T-helper 9 cell (primary cell): Measurements from ENCODE around the gene MTMR3.

ENCODE experiments used
- DNase-seq: peaks from one replicate; pipeline ENCODE4 v3.0.0-alpha.2; 2020

MTMR3 gene

DNA sequence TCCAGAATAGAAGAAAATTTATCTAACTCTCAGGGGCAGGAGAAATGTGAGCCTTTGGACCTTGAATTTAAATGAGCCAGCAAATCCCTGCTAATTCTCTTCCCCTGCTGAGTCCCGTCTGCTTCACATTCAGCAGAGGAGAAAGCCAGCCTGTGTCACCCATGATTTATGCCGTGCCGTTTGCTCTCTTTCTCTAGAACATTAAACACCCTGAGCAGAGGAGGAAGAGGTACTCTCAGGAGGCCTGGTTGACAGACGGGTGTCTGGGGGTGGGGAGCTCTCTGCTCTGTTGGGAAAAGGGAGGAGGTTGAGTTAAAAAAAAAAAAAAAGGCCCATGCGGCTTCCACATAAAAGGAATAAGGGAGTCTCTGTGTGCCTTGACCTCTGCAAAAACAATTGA lies 11.3 kb upstream of the MTMR3 start:
- no peak for DNase-seq

DNA sequence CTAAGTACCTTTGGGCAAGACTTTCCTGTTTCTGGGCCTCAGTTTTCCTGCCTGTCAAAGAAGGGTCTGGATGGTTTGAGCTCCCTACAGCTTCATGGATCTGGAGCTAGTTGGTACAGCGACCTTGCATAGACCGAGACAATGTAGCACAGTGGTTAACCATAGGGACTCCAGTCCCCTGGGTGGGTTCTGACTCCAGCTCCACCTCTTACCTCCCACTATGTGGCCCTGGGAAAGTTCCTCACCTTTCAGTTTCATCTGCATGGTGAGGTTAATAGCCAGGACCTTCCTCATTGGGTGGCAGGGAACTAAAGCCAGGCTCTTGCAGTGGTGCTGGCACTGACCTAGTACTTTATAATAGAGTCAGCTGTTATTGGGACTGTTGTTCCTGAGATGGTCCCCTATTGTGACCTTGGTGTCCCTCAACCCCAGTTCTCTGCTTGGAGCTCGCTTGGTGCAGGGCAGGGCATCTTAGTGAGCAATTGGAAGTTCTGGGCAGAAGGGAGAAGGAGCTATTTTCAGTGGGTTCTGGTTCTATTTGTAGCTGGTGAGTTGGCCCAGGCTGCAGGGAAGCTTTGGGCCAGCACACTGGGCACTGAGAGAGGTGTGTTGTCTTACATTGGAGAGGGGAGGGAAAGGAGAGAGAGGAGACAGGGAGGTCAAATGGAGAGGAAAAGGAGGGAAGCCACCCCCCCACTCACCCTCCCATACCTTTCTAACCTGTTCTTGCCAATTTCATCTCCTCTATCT lies 10.7 kb upstream of the MTMR3 start:
- DNase-seq = no peak

DNA sequence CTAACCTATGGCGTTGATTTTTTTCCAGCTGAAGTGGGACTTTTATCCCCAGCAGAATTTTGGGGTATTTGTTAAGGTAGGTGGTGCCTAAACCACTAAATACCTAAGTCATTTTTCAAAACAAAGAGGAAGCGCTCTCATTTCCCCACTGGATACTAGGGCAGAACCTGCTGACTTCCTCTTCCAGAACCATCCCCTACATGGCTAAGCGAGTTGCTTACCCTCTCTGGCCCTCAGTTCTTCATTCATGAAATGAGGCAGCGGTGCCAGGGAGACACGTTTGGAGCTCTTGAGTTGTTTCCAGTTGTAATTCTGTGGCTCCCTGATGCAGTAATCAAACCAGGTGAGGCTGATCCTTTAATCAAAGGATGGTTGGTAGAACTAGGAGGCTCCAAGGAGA lies 10.0 kb upstream of the MTMR3 start:
- DNase-seq = no peak

DNA sequence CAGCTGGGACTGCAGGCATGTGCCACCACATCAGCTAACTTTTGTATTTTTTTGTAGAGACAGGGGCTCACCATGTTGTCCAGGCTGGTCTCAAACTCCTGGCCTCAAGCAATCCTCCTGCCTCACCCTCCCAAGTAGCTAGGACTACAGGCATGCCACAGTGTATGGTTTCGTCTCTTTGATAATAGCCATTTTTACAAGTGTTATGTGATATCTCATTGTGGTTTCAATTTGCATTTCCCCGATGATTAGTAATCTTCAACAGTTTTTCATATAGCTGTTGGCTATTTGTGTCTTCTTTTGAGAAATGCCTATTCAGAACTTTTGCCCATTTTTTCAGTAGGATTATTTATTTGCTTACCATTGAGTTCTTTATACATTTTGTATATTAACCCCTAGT lies 9.0 kb upstream of the MTMR3 start:
- DNase-seq = no peak

DNA sequence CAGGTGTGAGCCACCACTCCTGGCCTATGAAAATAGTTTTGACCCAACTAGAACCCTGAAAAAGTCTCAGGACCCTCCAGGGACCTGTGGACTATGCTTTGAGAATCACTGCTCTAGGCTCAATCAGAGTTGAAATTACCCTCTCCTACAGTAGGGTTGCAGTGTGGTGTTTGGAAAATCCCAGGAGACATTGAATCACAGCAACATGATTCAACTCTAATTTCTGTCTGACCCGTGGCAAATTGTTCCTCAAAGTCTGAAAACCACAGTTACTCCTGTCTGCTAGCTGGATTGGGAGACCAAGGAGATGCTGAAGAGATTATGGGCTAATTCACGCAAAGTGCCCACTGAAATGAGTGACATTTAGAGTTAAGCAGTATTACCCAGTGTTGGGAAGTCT lies 5.4 kb upstream of the MTMR3 start:
- no peak for DNase-seq

DNA sequence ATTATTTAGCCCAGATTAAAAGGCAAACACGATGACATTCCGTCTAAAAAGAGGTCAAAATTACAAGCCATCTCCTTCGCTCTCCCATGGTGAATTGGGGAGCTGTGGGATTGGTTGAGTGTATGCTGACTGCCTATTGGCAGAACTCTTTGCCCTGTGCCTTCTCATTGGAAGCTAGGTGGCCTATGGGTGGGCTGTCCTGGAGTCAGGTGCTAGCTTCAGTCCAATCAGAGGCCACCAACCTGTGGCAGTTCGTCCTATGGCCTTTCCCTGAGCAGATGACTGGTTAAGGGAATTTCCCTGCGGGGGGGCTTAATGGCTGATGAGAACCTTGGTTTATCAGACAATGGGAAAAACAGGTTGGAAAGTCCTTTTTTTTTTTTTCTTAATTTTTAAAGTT lies 3.2 kb upstream of the MTMR3 start:
- DNase-seq = no peak

DNA sequence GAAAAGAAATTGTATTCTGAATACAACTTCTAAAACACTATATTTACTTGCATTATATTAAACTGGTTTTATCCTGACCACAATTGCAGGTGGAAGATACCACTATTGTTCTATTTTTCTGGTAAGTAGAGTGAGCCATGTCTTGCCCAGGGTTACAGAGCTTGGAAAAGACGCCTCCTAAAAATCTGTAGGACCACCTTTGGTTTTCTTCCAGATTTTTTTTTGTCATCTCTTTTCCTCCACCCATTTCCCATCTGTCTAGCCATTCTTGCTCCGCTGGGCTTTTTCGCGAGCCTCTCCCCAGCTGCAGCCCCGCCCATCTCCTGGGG lies 294 bp upstream of the MTMR3 start:
- no peak for DNase-seq

DNA sequence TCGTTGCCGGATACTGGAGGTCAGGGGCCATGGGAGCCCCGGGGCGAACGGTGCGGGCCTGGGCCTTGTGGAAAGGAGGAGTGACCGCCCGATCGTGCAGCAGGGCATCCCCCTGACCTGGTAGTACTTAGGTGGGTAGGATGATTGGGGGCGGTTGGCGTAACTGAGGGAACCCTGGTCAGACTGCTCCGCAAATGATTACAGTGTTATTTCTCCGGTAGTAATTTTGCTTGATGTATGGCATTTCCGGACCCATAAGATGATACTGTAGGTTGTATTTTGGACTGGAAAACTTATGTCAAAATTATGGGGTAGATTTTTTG lies 762 bp downstream of the MTMR3 start:
- no peak for DNase-seq

DNA sequence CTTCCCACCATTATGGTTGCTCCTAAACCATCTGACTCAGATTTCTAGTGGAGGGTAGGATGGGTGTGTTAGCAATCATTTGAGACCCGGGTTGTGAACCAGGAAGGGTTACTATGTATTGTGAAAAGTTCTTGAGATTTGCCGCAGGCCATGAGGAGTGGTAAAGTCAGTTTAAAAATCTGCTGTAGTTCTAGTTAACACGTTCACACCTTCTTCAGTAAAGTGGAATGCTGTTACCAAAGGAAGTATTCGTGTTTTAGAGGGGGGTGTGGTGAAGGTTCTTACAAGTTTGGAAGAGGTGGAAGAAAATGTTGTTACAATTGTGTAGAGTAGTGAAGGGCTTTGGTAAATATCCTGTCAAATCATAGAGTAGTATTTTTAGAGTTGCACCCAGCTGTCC lies 2.6 kb downstream of the MTMR3 start:
- DNase-seq = no peak

DNA sequence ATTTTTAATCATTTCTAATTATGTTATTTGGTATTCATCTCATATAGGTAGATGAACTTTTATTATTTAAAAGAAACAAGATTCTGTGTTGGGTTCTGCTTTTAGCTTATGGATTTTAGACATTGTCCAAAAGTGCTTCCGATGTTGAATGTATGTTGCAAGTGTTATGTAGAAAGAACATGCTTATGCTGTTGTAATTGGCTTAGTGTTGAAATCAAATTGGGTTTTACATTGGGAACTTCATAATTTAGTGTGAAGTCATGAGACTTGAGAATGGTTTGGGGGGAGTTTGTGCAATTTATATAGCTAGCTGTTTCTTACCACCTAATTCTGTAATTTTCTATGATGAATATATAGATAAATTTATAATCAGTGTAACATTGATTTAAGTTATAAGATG lies 3.6 kb downstream of the MTMR3 start:
- DNase-seq = no peak

DNA sequence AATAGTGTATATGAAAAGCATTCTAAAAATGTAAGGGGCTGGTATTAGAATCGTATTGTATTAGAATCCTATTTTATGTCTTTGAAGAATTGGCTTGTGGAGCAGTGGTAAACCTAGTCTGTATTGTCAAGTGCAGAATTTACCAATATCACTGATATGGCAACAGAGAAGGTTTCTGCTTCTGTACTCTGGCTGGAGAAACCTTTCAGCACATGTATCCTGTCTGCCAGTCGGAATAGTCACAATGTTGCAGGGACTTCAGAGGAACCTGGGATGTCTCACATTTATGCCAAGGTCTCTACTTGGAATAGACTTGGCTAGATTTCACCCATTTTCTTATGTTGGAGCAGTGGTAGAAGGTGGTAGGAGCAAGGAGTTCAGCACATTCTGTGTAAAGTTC lies 4.4 kb downstream of the MTMR3 start:
- no peak for DNase-seq

DNA sequence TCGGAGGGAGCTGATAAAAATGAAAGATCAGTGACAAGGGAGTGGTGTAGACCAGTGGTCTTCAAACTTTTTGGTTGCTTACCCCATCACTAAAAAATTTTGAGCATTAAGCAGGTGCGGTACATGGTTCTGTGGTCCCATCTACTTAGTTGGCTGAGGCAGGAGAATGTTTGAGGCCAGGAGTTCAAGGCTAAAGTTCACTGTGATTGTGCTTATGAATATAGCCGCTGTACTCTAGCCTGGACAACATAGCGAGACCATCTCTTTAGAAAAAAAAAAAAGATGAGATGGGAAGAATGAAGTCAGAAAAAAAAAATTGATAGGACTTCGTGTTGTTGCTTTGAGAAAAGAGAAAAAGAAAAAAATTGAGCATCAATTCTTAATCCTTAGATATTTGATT lies 7.8 kb downstream of the MTMR3 start:
- DNase-seq = no peak

DNA sequence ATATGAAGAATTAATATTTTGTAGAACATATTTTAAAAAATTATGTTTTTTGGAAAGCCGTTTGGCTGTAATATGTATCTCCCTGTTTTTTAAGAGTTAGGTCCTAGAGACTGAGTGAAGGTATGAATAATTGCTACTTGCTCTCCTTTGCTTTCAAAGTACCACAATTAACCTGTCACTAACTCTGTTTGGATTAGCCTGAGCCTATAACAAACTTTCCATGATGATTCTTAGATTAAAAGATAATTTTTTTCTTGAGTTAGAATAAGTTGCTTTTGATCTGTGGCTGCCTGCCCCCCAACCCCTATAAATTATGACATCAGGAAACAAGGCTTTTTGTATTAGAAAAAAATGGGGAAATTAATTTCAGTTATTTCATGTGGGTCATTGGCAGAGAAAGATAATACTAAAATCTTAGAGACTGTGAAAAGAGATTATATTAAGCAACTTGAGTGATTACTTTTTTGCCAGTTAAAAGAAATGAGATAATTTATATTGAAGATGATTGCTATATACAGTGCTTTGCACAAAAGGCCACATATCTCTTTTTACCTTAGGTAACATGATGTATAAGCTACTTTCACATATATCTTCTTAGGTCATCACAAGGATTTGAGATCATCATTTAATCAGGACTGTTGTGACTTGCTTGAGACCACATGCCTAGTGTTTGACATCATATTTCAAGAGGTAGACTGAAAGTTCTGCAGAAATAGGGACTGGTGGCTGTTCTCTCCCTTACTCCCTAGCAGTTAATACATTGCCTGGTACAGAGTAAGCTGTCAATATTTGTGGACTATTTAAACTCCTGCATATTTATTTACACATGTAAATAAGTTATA lies 9.6 kb downstream of the MTMR3 start:
- no peak for DNase-seq

DNA sequence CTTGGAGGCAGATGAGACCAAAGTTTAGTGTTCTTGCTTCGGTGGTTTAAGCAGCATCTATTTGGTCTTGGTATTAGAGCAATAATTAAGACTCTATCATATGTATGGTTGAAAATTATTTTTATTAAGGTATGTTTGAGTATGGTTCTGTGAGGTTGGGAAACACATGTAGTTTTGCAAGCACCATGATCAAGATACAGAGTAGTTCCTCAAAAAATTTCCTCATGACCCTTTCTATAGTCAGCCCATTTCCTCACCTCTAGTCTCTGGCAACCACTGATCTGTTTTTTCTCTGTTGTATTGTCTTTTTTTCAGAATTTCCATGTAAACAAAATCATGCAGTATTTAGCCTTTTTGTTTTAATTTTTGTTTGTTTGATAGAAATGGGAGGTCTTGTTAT lies 18.4 kb downstream of the MTMR3 start:
- no peak for DNase-seq

DNA sequence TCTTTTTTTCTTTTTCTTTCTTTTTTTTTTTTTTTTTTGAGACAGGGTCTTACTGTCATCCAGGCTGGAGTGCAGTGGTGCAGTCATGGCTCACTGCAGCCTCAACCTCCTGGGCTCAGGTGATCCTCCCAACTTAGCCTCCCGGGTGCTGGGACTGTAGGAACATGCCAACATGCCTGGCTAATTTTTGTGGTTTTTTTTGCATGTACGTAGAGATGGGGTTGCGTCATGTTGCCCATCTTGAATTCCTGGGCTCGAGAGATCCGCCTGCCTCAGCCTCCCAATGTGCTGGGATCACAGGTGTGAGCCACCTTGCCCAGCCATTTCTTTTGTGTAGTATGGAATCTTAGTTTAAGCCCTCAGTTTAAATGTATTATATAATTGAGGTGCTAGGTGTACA lies 20.4 kb downstream of the MTMR3 start:
- DNase-seq = no peak

DNA sequence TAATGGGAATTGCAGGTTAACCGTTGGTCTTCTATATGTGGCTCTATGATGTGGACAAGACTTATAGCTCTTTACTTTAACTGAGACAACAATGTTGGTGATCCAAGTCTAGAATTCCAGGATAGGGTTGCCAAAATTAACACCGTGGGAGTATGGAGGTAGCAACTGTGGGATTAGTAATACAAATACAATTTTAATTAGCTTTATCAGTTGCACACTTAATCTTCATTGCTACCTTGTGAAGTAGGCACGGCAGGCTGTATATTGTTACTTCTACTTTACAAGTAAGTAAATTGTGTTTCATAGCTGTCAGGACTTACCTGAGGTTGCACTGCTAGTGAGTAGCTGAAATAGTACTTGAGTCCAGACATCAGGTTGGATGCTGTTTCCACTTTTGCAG lies 21.0 kb downstream of the MTMR3 start:
- no peak for DNase-seq

DNA sequence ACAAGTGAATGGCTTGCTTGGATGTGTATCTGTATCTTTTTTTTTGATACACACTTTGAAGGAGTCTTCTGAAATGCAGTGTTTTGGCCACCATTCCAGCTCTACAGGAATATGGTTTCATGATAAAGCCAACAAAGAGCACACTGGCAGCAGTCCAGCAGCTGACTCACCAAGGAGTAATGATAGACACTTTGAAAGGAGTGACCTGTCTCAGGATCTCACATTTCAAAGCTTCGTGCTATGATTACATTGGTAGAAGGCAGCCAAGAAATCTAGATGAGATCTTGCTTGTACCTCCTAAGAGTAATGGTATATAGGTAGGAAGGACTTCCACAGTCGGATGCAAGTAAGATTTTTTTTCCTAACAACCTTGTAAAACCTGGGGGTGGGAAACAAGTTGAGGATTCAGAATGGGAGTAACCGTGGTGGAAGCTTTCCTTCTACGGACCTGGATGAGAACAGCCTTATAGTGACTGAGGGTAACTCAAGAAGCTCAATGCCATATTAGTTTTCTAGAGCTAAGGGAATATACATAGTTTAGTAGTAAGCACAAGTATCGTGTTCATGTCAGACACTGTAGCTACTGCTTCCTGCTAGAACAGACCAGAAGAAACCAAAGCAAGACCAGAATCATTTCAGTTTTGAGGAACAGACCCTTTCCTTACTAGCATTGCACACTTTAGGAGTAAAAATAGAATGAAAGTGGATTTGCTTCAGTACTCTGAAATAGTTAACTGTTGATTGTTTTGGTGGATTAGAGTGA lies 25.0 kb downstream of the MTMR3 start:
- no peak for DNase-seq

DNA sequence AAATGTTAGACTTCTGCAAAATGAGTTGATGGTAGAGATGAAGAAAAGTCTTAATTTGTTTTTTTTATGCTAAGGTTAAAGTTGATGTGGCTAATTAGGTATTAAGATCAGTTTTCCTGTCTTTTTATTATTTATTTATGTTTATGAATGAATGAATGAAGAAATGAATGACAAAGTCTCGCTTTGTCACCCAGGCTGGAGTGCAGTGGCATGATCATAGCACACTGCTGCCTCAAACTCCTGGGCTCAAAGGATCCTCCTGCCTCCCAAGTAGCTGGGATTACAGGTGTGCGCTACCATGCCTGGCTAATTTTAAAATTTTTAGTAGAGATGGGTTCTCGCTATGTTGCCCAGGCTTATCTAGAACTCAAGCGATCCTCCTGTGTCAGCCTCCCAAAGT lies 29.2 kb downstream of the MTMR3 start:
- no peak for DNase-seq

DNA sequence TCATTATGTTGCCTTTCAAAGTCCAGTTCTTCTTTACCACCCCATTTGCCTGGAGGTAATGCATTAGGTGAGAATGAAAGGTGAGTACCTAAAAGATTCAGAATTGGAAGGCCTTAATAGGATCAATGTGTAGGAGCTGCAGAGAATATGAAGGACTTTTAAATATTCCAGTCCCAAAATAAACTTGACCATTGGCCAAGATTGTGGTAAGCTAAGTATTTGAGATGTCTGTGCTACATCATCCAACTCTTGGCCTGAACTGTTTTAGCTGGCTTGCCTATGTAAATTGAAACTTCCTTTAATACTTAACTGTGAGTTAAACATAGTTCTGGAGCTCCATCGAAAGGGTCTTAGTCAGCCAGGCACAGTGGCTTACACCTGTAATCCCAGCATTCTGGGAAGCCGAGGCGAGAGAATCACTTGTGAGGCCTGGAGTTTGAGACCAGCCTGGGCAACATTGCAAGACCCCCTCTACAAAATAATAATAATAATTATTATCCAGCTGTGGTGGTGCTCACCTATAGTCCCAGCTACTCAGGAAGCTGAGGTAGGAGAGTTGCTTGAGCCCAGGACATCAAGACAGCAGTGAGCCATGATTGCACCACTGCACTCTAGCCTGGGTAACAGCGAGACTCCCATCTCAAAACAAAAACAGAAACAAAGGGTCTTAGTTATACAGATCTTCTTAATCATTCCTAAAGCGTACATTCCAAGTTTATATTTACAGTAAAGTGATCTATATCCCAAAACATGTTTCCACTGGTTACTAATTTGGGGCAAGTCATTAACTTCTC lies 29.8 kb downstream of the MTMR3 start:
- DNase-seq = no peak

DNA sequence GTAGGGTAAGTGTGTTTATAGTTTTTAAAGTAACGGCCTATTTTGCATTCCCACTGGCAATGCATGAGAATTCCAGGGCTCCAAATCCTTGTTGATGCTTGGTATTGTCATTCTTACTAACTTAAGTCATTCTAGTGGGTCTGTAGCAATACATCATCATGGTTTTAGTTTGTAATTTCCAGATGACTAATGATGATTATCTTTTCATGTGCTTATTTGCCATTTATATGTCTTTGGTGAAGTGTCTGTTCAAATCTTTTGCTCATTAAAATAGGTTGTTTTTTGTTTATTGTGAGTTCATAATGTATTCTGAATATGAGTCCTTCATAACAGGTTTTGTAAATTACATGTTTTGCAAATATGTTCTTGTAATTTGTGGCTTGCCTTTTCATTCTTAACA lies 31.2 kb downstream of the MTMR3 start:
- no peak for DNase-seq

DNA sequence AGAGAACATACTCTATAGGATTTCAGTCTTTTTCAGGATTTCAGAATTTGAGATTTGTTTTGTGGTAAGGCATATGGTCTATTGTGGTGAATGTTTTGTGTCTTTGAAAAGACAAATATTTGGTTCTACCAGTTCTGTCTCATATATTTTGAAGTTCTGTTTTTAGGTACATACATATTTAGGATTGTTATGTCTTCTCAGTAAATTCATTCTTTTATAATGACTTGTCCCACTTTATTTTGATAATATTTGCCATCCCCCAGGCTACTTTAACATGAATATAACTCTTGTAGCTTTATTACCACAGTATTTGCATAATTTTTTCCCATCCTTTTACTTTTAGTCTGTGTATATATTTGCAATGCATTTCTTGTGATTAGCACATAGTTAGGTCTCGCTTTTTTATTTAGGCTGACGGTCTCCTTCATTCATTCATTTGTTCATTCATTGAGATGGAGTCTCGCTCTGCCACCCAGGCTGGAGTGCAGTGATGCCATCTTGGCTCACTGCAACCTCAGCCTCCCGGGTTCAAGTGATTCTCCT lies 32.1 kb downstream of the MTMR3 start:
- no peak for DNase-seq

DNA sequence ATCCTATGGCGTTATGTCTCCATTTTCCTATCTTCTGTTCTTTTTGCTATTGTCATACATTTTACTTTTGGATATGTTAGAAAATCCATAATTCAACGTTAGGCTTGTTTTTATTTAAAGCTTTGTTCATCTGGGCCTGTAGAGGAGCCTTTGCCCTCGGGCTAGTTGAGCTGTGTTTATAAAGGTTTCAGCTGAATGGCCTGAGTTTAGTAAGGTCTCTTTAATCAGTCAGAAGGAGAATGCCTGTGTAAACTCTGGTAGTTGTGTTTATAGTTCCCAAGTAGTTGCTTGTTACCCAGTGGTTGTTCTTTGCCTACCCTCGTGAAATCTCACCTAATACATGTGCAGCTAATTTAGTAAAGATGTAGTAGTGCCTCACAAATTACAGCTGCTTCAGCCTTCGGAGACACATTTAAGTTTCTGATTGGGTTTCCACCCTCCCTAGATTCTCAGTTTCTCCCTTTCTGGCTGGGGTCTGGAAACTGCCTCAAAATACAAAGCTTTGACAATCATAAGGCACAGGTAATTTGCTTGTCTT lies 33.1 kb downstream of the MTMR3 start:
- DNase-seq = no peak
